GM23248 (cell line): ENCODE measurements around the gene SLC35F5.

Experiments
- EZH2 ChIP-seq: fragments of 200-600 bp; sonication (generic); IDR thresholded peaks from 2 replicates; pipeline ENCODE4 v1.6.1; 2018; ENCODE audit warnings: antibody characterized with exemption, mild to moderate bottlenecking; ENCODE audit not compliant: insufficient read depth, poor library complexity, severe bottlenecking
- EZH2phosphoT487 ChIP-seq: fragments of 200-600 bp; sonication (generic); IDR thresholded peaks from 2 replicates; pipeline ENCODE4 v1.6.1; 2018; ENCODE audit warnings: antibody characterized with exemption, moderate library complexity, mild to moderate bottlenecking, low read depth; ENCODE audit not compliant: insufficient read depth

GRCh38 chr2:113739849-113740248 is 16.6 kb downstream of the SLC35F5 start:
- TF ChIP-seq EZH2 = no peak
- no peak for TF ChIP-seq EZH2phosphoT487
